ENCODE measurements around the gene UBR3. TPM values are rescaled to one million over a fixed set of nuclear protein-coding genes. Genes with fewer than 3 reads are reported as not detected.

UBR3 gene
- total RNA-seq, 1 experiment from 2014 or later = 9.3 TPM

- no peaks in the 10 kb centered on the region for H3K27me3 ChIP-seq (ENCODE audit: control insufficient read depth, insufficient read depth, low read length)
- H3K36me3 ChIP-seq (replicated peaks; ENCODE audit: control insufficient read depth, insufficient read depth, low read length) = no peaks in the 10 kb centered on the region
- DNase-seq = no peak
- H3K4me3 ChIP-seq (ENCODE audit: insufficient read depth, low read depth, low read length) = no peak overlapping the region
These were observed 202.8 kb downstream of the UBR3 start for GRCh38 chr2:170030040-170030439.

DNA sequence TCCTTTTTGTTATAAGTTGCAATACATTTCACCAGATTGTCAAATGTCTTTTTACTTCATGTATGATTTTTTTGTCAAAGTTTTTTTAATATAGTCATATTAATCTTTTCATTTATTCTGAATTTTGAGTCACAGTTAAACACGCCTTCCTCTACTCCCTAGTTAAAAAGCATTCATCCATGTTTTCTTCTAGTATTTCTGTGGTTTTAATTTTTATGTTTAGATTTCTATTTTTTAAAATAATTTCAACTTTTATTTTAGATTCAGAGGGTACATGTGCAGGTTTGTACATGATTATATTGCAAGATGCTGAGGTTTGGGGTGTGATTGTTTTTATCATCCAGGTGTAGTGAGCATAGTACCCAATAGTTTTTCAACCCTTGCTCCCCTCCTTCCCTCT lies 204.0 kb downstream of the UBR3 start:
- H3K27me3 ChIP-seq (ENCODE audit: control insufficient read depth, insufficient read depth, low read length) = no peaks in the 10 kb centered on the region
- no peak overlapping the region for H3K4me3 ChIP-seq (ENCODE audit: insufficient read depth, low read depth, low read length)
- DNase-seq = no peak
- H3K36me3 ChIP-seq (replicated peaks; ENCODE audit: control insufficient read depth, insufficient read depth, low read length) = no peaks in the 10 kb centered on the region

DNA sequence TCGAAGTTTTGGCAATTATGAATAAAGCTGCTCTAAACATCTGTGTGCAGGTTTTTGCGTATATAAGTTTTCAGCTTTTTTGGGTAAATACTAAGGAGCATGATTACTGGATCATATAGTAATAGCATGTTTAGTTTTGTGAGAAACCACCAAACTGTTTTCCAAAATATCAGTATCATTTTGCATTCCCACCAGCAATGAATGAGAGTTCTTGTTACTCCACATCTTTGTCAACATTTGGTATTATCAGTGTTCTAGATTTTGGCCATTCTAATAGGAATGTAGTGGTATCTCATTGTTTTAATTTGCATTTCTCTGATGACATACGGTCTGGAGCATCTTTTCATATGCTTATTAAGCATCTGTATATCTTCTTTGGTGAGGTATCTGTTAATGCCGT lies 207.3 kb downstream of the UBR3 start:
- DNase-seq = no peak
- H3K36me3 ChIP-seq (replicated peaks; ENCODE audit: control insufficient read depth, insufficient read depth, low read length) = no peaks in the 10 kb centered on the region

GRCh38 chr2:170038734-170039133 lies 211.5 kb downstream of the UBR3 start:
- DNase-seq = no peak
- no peak overlapping the region for H3K4me3 ChIP-seq (ENCODE audit: insufficient read depth, low read depth, low read length)
- no peaks in the 10 kb centered on the region for H3K36me3 ChIP-seq (replicated peaks; ENCODE audit: control insufficient read depth, insufficient read depth, low read length)
- no peaks in the 10 kb centered on the region for H3K27me3 ChIP-seq (ENCODE audit: control insufficient read depth, insufficient read depth, low read length)

More for the DNA sequence above, 207.3 kb downstream of the UBR3 start:
- Histone ChIP-seq H3K4me3 (ENCODE audit: insufficient read depth, low read depth, low read length) (no peak overlapping the region), H3K27me3 (ENCODE audit: control insufficient read depth, insufficient read depth, low read length) (no peaks in the 10 kb centered on the region)

DNA sequence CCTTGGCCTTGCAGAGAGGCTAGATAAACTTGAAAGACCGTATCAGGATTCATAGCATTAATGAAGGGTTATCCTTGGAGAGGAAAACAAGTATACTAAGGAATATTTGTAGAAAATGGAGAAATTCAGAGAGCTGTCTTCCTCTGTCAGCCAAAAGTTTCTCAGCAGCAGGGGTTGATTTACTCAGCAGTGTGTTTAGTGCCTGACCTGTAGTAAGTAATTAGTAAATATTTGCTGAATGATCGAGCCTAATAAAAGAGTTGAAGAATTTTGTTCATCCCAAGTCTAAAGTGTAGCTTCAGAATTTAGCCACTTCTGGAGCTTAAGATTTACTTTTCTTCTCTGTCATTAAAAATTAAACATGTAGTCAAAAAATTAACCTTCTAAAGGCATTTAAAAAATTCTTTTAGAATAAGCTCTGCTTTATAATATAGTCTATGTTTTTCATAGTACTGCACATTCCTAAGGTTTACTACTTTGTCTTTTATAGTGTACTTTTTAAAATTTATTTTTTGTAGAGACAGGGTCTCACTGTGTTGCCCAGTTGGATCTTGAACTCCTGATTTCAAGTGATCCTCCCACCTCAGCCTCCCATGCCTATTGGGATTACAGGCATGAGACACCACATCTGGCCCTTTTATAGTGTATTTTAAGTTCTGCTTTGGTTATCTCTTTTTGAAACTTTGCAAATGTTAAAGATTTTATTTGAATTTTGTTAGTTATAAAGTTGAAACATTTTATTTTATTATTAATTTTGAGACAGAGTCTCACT lies 212.3 kb downstream of the UBR3 start:
- Histone ChIP-seq H3K36me3 (replicated peaks; ENCODE audit: control insufficient read depth, insufficient read depth, low read length) (no peaks in the 10 kb centered on the region), H3K4me3 (ENCODE audit: insufficient read depth, low read depth, low read length) (no peak overlapping the region), H3K27me3 (ENCODE audit: control insufficient read depth, insufficient read depth, low read length) (no peaks in the 10 kb centered on the region)
- DNase-seq = no peak

- Histone ChIP-seq H3K36me3 (replicated peaks; ENCODE audit: control insufficient read depth, insufficient read depth, low read length) (no peaks in the 10 kb centered on the region), H3K4me3 (ENCODE audit: insufficient read depth, low read depth, low read length) (no peak overlapping the region), H3K27me3 (ENCODE audit: control insufficient read depth, insufficient read depth, low read length) (no peaks in the 10 kb centered on the region)
- DNase-seq = no peak
These were observed 217.7 kb downstream of the UBR3 start for GRCh38 chr2:170044751-170045478.

GRCh38 chr2:170047331-170048065 lies 220.2 kb downstream of the UBR3 start:
- no peaks in the 10 kb centered on the region for H3K36me3 ChIP-seq (replicated peaks; ENCODE audit: control insufficient read depth, insufficient read depth, low read length)
- no peaks in the 10 kb centered on the region for H3K27me3 ChIP-seq (ENCODE audit: control insufficient read depth, insufficient read depth, low read length)
- no peak overlapping the region for H3K4me3 ChIP-seq (ENCODE audit: insufficient read depth, low read depth, low read length)
- no peak for DNase-seq

- Histone ChIP-seq H3K36me3 (replicated peaks; ENCODE audit: control insufficient read depth, insufficient read depth, low read length) (no peaks in the 10 kb centered on the region), H3K4me3 (ENCODE audit: insufficient read depth, low read depth, low read length) (no peak overlapping the region)
These were observed 224.9 kb downstream of the UBR3 start for GRCh38 chr2:170052151-170052550.

DNA sequence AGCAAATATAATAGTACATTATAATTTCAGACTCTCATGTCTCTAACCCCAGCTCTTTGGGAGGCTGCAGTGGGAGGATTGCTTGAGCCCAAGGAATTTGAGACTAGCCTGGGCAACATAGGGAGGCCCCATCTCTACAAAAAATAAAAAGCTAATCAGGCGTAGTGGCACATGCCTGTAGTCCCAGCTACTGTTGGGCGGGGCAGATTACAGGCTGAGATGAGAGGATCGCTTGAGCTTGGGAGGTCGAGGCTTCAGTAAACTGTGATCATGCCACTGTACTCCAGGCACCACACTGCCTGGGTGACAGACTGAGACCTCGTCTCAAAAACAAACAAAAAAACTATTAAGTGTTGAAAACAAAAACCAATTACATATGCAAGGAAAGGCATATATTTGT lies 227.7 kb downstream of the UBR3 start:
- Histone ChIP-seq H3K4me3 (ENCODE audit: insufficient read depth, low read depth, low read length) (no peak overlapping the region), H3K36me3 (replicated peaks; ENCODE audit: control insufficient read depth, insufficient read depth, low read length) (no peaks in the 10 kb centered on the region), H3K27me3 (ENCODE audit: control insufficient read depth, insufficient read depth, low read length) (no peaks in the 10 kb centered on the region)
- no peak for DNase-seq

More at GRCh38 chr2:170052151-170052550, 224.9 kb downstream of the UBR3 start:
- DNase-seq = no peak
- H3K27me3 ChIP-seq (ENCODE audit: control insufficient read depth, insufficient read depth, low read length) = no peaks in the 10 kb centered on the region

DNA sequence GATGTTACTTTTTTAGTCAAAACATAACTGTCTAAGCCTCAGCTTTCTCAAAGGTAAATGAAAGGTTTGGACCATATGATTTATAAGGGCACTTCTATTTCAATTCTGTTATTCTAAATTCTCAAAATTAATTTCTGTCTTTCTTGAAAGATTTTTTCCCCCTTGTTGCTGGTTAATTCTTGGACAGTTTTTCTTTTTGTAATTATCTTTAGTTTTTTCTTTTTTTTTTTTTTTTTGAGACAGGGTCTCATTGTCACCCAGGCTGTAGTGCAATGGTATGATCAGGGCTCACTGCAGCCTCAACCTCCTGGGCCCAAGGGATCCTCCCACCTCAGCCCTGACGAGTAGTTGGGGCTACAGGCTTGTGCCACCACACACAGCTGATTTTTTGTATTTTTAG lies 229.6 kb downstream of the UBR3 start:
- no peaks in the 10 kb centered on the region for H3K36me3 ChIP-seq (replicated peaks; ENCODE audit: control insufficient read depth, insufficient read depth, low read length)
- H3K4me3 ChIP-seq (ENCODE audit: insufficient read depth, low read depth, low read length) = no peak overlapping the region
- H3K27me3 ChIP-seq (ENCODE audit: control insufficient read depth, insufficient read depth, low read length) = no peaks in the 10 kb centered on the region
- DNase-seq = no peak

GRCh38 chr2:170063456-170064235 lies 236.4 kb downstream of the UBR3 start:
- no peak overlapping the region for H3K4me3 ChIP-seq (ENCODE audit: insufficient read depth, low read depth, low read length)
- H3K36me3 ChIP-seq (replicated peaks; ENCODE audit: control insufficient read depth, insufficient read depth, low read length) = no peaks in the 10 kb centered on the region; the same call in 1 of the 2 replicates
- DNase-seq = no peak
- no peaks in the 10 kb centered on the region for H3K27me3 ChIP-seq (ENCODE audit: control insufficient read depth, insufficient read depth, low read length)

- Histone ChIP-seq H3K27me3 (ENCODE audit: control insufficient read depth, insufficient read depth, low read length) (no peaks in the 10 kb centered on the region), H3K36me3 (replicated peaks; ENCODE audit: control insufficient read depth, insufficient read depth, low read length) (no peaks in the 10 kb centered on the region; the same call in 1 of the 2 replicates), H3K4me3 (ENCODE audit: insufficient read depth, low read depth, low read length) (no peak overlapping the region)
- DNase-seq = no peak
These were observed 243.5 kb downstream of the UBR3 start for GRCh38 chr2:170070778-170071177.

DNA sequence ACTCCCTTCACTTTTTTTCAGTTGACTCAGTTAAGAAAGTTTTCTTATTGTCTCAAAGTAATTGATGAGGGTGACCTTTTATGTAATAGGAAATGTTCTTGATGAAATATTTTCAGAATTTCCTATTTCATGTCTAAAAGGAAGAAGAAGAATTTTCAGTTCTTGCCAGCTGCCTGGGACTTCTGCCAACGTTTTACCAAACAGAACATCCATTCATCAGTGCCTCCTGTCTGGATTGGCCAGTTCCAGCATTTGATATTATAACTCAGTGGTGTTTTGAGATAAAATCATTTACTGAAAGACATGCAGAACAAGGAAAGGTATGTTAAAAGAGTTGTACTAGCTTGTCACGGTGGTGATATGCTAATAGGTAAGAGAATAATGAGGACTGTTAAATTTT lies 246.0 kb downstream of the UBR3 start:
- H3K4me3 ChIP-seq (ENCODE audit: insufficient read depth, low read depth, low read length) = no peak overlapping the region
- no peaks in the 10 kb centered on the region; the same call in 1 of the 2 replicates for H3K36me3 ChIP-seq (replicated peaks; ENCODE audit: control insufficient read depth, insufficient read depth, low read length)
- no peak for DNase-seq
- no peaks in the 10 kb centered on the region for H3K27me3 ChIP-seq (ENCODE audit: control insufficient read depth, insufficient read depth, low read length)

GRCh38 chr2:170076189-170076588 lies 248.9 kb downstream of the UBR3 start:
- no peaks in the 10 kb centered on the region; the same call in 1 of the 2 replicates for H3K36me3 ChIP-seq (replicated peaks; ENCODE audit: control insufficient read depth, insufficient read depth, low read length)
- DNase-seq = no peak
- no peaks in the 10 kb centered on the region for H3K27me3 ChIP-seq (ENCODE audit: control insufficient read depth, insufficient read depth, low read length)
- no peak overlapping the region for H3K4me3 ChIP-seq (ENCODE audit: insufficient read depth, low read depth, low read length)

All from H7 (cell line).